ENCODE results near the gene GALNT16. TPM values are rescaled to one million over a fixed set of nuclear protein-coding genes. Genes with fewer than 3 reads are reported as not detected.

Gene GALNT16
- total RNA-seq, 2 experiments from 2014 or later, result not detected

- Mint-ChIP-seq H3K4me3 (no peak overlapping the region), H3K27me3 (ENCODE audit: low read depth) (peaks cover 2% of the 10 kb centered on the region), H3K4me1 (ENCODE audit: low read depth) (peaks cover 20% of the 10 kb centered on the region), H3K36me3 (ENCODE audit: low read depth) (peaks cover 2% of the 10 kb centered on the region), H3K9me3 (ENCODE audit: insufficient read depth) (no peaks in the 10 kb centered on the region), H3K27ac (no peak overlapping the region)
- DNase-seq, result no peak
- ChIA-PET CTCF (interaction anchor here (1.7 kb wide), 1 partner anchor 12 kb away, joined by 6 read pairs; no protein-coding TSS in a partner anchor), POLR2A (no interaction called here)
- no peak for ATAC-seq
Observed at GRCh38 chr14:69350892-69351291, 90.9 kb downstream of the GALNT16 start.

DNA sequence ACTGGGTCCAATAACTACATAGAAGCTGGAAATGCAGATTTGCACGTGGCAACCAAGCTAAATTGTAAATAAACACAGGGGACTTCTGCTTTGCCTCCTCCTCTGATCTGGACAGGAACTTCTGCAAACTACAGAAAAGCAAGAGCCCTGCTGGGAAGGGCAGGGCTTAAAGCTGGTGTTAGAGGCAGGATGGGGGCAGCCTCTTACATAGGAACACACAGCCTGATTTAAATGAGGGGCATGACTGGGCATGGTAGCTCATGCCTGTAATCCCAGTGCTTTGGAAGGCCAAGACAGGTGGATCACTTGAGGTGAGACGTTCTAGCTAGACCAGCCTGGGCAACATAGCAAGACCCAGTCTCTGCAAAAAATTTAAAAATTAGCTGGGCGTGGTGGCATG lies 91.4 kb downstream of the GALNT16 start:
- no peak overlapping the region for H3K4me3 Mint-ChIP-seq
- H3K27ac Mint-ChIP-seq, result no peak overlapping the region
- H3K36me3 Mint-ChIP-seq (ENCODE audit: low read depth), result peaks cover 2% of the 10 kb centered on the region
- no peaks in the 10 kb centered on the region for H3K9me3 Mint-ChIP-seq (ENCODE audit: insufficient read depth)
- DNase-seq (no peak), ATAC-seq (no peak)
- H3K4me1 Mint-ChIP-seq (ENCODE audit: low read depth), result peaks cover 20% of the 10 kb centered on the region
- ChIA-PET POLR2A (no interaction called here), CTCF (interaction anchor here (1.7 kb wide), 1 partner anchor 11 kb away, joined by 6 read pairs; no protein-coding TSS in a partner anchor)
- peaks cover 2% of the 10 kb centered on the region for H3K27me3 Mint-ChIP-seq (ENCODE audit: low read depth)

GRCh38 chr14:69351911-69352310 lies 92.0 kb downstream of the GALNT16 start:
- no peak for DNase-seq
- ChIA-PET POLR2A (no interaction called here), CTCF (interaction anchor here (1.7 kb wide), 1 partner anchor 11 kb away, joined by 6 read pairs; no protein-coding TSS in a partner anchor)
- no peak for ATAC-seq
- no peaks in the 10 kb centered on the region for H3K9me3 Mint-ChIP-seq (ENCODE audit: insufficient read depth)
- H3K27ac Mint-ChIP-seq, result no peak overlapping the region
- H3K4me1 Mint-ChIP-seq (ENCODE audit: low read depth), result peaks cover 20% of the 10 kb centered on the region
- H3K4me3 Mint-ChIP-seq, result no peak overlapping the region
- H3K36me3 Mint-ChIP-seq (ENCODE audit: low read depth), result peaks cover 2% of the 10 kb centered on the region
- peaks cover 2% of the 10 kb centered on the region for H3K27me3 Mint-ChIP-seq (ENCODE audit: low read depth)

GRCh38 chr14:69353168-69353567 lies 93.2 kb downstream of the GALNT16 start:
- ChIA-PET POLR2A (interaction anchor here (1.0 kb wide), 1 partner anchor 21 kb away, joined by 3 read pairs; no protein-coding TSS in a partner anchor), CTCF (no interaction called here)
- Mint-ChIP-seq H3K9me3 (ENCODE audit: insufficient read depth) (no peaks in the 10 kb centered on the region), H3K27me3 (ENCODE audit: low read depth) (no peaks in the 10 kb centered on the region), H3K4me1 (ENCODE audit: low read depth) (peaks cover 20% of the 10 kb centered on the region), H3K27ac (no peak overlapping the region), H3K4me3 (no peak overlapping the region), H3K36me3 (ENCODE audit: low read depth) (peaks cover 2% of the 10 kb centered on the region)
- ATAC-seq (no peak), DNase-seq (no peak)

DNA sequence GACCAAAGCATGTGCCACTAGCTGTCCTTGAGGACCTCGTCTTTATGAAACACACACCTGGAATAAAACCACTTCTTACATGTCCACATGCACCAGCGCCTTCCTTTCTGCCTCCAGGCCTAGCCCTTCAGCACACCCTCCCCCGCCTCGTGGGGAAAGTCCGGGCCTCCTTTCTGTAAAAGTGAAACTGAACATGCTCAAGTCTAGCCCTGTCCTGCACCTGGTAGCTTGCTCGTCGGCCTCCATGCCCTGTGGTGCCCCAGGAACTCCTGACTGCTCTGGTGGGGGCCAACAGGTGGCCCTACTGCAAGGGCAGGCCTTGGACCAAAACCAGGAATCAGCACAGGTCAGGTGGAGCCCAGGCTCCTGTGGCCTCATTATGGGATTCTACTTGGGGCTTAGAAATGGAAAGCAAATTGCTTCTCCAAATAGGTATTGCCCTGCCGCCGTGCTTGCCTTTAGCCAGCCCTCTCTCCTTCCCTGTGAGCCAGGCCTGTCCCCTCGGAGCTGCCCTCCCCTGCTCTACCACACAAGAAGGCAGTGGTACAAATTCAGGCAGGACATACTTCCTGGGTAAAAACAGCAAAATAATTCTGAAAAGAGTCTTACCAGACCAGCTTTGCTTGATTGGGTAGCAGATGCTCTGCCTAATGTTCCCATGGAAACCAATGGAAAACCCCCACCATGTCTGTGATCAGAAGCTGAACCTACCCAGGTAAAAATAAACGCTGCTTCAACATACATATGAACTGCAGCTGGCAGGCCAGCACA lies 94.6 kb downstream of the GALNT16 start:
- Mint-ChIP-seq H3K36me3 (ENCODE audit: low read depth) (peaks cover 2% of the 10 kb centered on the region), H3K4me3 (peak overlapping the region; percentile 42), H3K27me3 (ENCODE audit: low read depth) (no peaks in the 10 kb centered on the region), H3K9me3 (ENCODE audit: insufficient read depth) (no peaks in the 10 kb centered on the region), H3K4me1 (ENCODE audit: low read depth) (peaks cover 20% of the 10 kb centered on the region), H3K27ac (peak overlapping the region; percentile 87)
- CTCF ChIA-PET, result interaction anchor here (1.2 to 1.7 kb wide), 3 partner anchors 12 to 43 kb away, joined by 3 to 9 read pairs (median 4); partner anchors contain the start of genes ERH and SLC39A9
- peak; percentile 74 for DNase-seq
- POLR2A ChIA-PET, result interaction anchor here (1.0 to 2.1 kb wide), 4 partner anchors 12 to 43 kb away, joined by 3 to 13 read pairs (median 4); partner anchors contain the start of genes ERH and SLC39A9
- ATAC-seq, result peak; percentile 96

DNA sequence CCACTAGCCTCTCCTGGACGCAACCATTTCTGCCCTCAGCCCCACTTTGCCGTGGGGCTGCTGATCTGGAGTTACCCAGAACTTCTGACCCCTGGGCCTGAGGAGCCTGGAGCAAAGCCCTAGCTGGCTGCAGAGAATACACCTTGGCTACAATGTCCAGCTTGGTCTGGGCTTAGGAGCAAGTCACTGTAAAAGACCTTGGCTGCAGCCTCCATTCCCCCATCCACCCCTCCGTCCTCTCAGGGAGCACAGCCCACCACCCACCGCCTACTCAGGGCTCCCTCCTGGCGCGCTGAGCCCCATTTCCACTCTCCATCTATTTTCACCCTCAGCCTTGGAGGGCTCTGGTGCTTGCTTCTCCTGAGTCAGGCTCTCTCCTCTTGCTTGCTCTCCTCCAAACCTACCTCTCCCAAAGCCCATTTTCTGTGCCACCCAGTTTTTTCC lies 95.2 kb downstream of the GALNT16 start:
- Mint-ChIP-seq H3K27ac (peak overlapping the region; percentile 87), H3K27me3 (ENCODE audit: low read depth) (no peaks in the 10 kb centered on the region), H3K4me1 (ENCODE audit: low read depth) (peaks cover 20% of the 10 kb centered on the region), H3K36me3 (ENCODE audit: low read depth) (peaks cover 2% of the 10 kb centered on the region), H3K9me3 (ENCODE audit: insufficient read depth) (no peaks in the 10 kb centered on the region), H3K4me3 (no peak overlapping the region)
- no peak for ATAC-seq
- POLR2A ChIA-PET, result interaction anchor here (1.1 to 2.1 kb wide), 3 partner anchors 12 to 43 kb away, joined by 3 to 13 read pairs (median 5); partner anchors contain the start of genes ERH and SLC39A9
- CTCF ChIA-PET, result interaction anchor here (1.2 to 1.7 kb wide), 3 partner anchors 11 to 43 kb away, joined by 3 to 9 read pairs (median 4); partner anchors contain the start of genes ERH and SLC39A9
- no peak for DNase-seq

- POLR2A ChIA-PET, result interaction anchor here (1.0 to 2.1 kb wide), 3 partner anchors 13 to 43 kb away, joined by 3 to 13 read pairs (median 4); partner anchors contain the start of genes ERH and SLC39A9
- peaks cover 2% of the 10 kb centered on the region for H3K36me3 Mint-ChIP-seq (ENCODE audit: low read depth)
- H3K4me1 Mint-ChIP-seq (ENCODE audit: low read depth), result peaks cover 20% of the 10 kb centered on the region
- CTCF ChIA-PET, result interaction anchor here (1.7 to 1.8 kb wide), 2 partner anchors 8 to 42 kb away, joined by 5 to 9 read pairs; partner anchors contain the start of genes ERH and SLC39A9
- H3K9me3 Mint-ChIP-seq (ENCODE audit: insufficient read depth), result no peaks in the 10 kb centered on the region
- ATAC-seq, result no peak
- no peak for DNase-seq
- H3K27me3 Mint-ChIP-seq (ENCODE audit: low read depth), result no peaks in the 10 kb centered on the region
- H3K4me3 Mint-ChIP-seq, result no peak overlapping the region
- H3K27ac Mint-ChIP-seq, result peak overlapping the region; percentile 48
Observed at GRCh38 chr14:69355607-69356281, 95.8 kb downstream of the GALNT16 start.

DNA sequence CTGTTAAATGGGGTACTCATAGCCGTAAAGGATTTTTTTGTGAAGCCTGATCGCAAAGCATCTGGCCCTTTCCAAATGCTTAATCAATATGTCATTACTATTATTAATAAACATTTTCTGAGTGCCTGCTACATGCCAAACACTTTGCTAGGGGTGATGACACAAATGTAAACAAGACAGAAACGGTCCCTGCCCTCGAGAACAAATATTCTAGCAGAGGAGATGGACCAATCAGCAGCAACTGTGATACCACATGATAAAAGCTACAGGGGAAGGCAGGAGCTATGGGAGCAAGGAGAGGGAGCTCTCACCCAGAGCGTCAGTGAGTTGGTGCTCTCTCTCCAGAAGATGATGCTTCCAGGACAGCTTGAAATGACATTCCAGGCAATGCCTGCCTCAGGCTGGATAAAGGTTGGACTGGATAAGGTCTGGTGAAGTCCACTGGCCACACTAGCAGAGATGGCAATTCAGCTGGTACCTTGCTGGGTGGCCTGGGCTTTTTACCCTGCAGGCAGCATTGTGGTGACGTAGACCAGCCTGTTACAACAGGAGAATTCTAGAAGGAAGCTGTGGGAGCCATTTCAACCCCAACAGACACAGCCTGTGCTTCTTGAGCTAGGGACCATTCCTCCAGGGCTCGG lies 97.1 kb downstream of the GALNT16 start:
- no peaks in the 10 kb centered on the region for H3K9me3 Mint-ChIP-seq (ENCODE audit: insufficient read depth)
- DNase-seq, result no peak
- H3K4me1 Mint-ChIP-seq (ENCODE audit: low read depth), result peaks cover 20% of the 10 kb centered on the region
- no peaks in the 10 kb centered on the region for H3K27me3 Mint-ChIP-seq (ENCODE audit: low read depth)
- ChIA-PET CTCF (interaction anchor here (1.8 kb wide), 1 partner anchor 9 kb away, joined by 5 read pairs; no protein-coding TSS in a partner anchor), POLR2A (interaction anchor here (1.0 kb wide), 1 partner anchor 42 kb away, joined by 4 read pairs; the partner anchor contains the start of genes ERH and SLC39A9)
- no peak overlapping the region for H3K4me3 Mint-ChIP-seq
- H3K27ac Mint-ChIP-seq, result no peak overlapping the region
- no peak for ATAC-seq
- peaks cover 2% of the 10 kb centered on the region for H3K36me3 Mint-ChIP-seq (ENCODE audit: low read depth)

DNA sequence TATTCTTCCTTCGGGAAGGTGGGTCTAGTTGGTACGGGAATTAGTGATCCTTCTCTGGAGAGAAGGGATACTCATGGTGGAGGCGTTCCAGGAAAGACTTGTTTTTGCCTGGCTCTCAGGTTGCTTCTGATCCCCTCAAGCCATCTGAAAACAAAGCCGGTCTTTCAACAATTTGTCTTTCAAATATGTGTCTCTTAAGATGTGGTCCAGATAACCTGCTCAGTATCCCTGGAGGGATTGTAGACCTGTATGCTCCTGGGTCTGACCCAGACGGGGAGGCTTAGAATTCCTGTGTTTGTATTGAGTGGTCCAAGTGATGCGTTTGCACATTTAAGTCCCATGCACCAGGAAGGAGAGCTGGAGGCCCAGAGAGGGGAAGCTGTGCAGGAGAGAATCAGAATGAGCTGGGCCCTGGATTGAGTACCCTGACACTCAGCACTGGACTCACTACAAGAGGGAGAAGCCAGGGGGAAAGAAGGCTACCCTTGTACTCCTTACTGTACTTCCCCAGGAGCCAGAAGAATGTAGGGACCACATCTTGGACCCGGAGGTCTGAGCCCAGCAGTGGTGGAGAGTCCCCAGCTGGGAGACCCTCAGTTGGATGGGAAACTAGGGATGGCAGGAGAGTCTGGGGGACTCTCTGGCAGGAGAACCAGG lies 97.7 kb downstream of the GALNT16 start:
- H3K4me3 Mint-ChIP-seq, result no peak overlapping the region
- H3K27me3 Mint-ChIP-seq (ENCODE audit: low read depth), result no peaks in the 10 kb centered on the region
- DNase-seq (no peak), ATAC-seq (no peak)
- H3K9me3 Mint-ChIP-seq (ENCODE audit: insufficient read depth), result no peaks in the 10 kb centered on the region
- POLR2A ChIA-PET, result no interaction called here
- peaks cover 20% of the 10 kb centered on the region for H3K4me1 Mint-ChIP-seq (ENCODE audit: low read depth)
- peaks cover 2% of the 10 kb centered on the region for H3K36me3 Mint-ChIP-seq (ENCODE audit: low read depth)
- CTCF ChIA-PET, result interaction anchor here (1.5 to 1.8 kb wide), 2 partner anchors 10 to 41 kb away, joined by 3 to 5 read pairs; partner anchors contain the start of genes ERH and SLC39A9
- H3K27ac Mint-ChIP-seq, result no peak overlapping the region

GRCh38 chr14:69358233-69358963 lies 98.4 kb downstream of the GALNT16 start:
- Mint-ChIP-seq H3K4me1 (ENCODE audit: low read depth) (peaks cover 20% of the 10 kb centered on the region), H3K27ac (no peak overlapping the region), H3K4me3 (no peak overlapping the region), H3K36me3 (ENCODE audit: low read depth) (peaks cover 2% of the 10 kb centered on the region), H3K9me3 (ENCODE audit: insufficient read depth) (no peaks in the 10 kb centered on the region), H3K27me3 (ENCODE audit: low read depth) (no peaks in the 10 kb centered on the region)
- no peak for DNase-seq
- no peak for ATAC-seq
- ChIA-PET POLR2A (no interaction called here), CTCF (interaction anchor here (1.5 kb wide), 1 partner anchor 40 kb away, joined by 3 read pairs; the partner anchor contains the start of genes ERH and SLC39A9)
